ENCODE results near the gene CD55. TPM values are rescaled to one million over a fixed set of nuclear protein-coding genes. Genes with fewer than 3 reads are reported as not detected.
"Not testable (repeated sequence)": the region's sequence is repeated elsewhere in the genome, so short reads cannot be mapped to it uniquely, and the experiment has no call there.

Gene CD55
- total RNA-seq, 1 donor from 2014 or later, result 4.0 TPM

DNA sequence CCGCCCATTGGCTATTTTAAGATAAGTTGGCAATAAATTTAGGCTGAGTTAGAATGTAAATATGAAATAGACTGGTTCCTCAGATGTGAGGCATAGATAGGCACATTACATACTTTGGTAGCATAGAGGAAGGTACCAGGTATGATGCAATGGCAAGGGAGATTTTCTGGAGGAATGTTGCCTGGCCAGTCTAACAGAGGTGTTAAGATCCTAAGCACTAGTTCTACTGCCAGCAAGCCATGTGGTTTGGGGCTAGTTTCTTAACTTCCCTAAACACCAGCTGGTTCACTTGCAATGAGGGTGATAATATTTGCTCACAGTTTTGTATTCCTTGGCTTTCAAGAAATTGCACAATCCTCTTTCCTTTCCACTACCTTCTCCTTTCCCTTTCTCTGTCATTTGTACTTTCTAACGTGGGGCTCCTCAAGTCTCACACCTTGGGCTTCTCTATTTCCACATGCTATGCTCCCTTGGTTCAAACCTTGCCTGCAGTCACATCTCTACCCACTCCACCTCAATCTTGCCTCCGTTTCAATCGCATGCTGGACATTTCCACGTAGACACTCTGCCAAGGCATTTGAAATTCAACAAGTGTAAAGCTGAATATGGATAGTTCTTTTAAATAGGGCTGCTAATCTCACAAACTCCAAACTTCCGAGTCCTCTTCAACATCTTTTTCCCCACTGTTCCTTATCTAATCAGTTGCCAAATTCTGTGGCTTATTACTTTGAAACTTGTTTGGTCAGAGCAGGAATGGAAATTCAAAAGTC is 4.7 kb upstream of the CD55 start:
- TF ChIP-seq, protein P1, sequence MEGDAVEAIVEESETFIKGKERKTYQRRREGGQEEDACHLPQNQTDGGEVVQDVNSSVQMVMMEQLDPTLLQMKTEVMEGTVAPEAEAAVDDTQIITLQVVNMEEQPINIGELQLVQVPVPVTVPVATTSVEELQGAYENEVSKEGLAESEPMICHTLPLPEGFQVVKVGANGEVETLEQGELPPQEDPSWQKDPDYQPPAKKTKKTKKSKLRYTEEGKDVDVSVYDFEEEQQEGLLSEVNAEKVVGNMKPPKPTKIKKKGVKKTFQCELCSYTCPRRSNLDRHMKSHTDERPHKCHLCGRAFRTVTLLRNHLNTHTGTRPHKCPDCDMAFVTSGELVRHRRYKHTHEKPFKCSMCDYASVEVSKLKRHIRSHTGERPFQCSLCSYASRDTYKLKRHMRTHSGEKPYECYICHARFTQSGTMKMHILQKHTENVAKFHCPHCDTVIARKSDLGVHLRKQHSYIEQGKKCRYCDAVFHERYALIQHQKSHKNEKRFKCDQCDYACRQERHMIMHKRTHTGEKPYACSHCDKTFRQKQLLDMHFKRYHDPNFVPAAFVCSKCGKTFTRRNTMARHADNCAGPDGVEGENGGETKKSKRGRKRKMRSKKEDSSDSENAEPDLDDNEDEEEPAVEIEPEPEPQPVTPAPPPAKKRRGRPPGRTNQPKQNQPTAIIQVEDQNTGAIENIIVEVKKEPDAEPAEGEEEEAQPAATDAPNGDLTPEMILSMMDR (conservative IDR thresholded peaks at IDR 0.05), result no peak
- no peak for DNase-seq (ENCODE audit: low read depth, low spot score)
- Mint-ChIP-seq H3K27me3 (ENCODE audit: low read depth) (peaks cover 88% of the 10 kb centered on the region), H3K36me3 (ENCODE audit: low read depth) (no peaks in the 10 kb centered on the region), H3K4me3 (no peak overlapping the region), H3K27ac (ENCODE audit: unreplicated experiment) (no peak overlapping the region), H3K4me1 (peaks cover 9% of the 10 kb centered on the region), H3K9me3 (no peaks in the 10 kb centered on the region)

DNA sequence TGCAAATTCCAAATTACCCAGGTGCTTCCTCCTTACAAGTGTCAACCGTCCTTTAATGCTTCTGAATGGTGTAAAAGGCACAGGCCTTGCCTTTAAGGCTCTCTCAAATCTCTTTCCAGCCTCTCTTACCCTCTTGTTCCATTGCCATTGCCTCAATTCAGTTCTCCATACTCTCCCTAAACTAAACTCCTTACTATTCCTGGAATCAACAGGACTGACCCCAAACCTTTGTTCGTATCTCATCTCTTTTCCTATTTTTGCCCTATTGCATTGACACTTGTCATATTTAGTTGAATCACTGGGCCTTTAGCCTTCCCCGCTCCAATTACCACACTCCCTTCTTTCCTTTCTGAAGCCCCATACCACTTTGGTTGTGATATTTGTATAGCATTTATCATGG is 3.9 kb upstream of the CD55 start:
- DNase-seq (ENCODE audit: low read depth, low spot score), result no peak
- Mint-ChIP-seq H3K27ac (ENCODE audit: unreplicated experiment) (no peak overlapping the region), H3K27me3 (ENCODE audit: low read depth) (peaks cover 87% of the 10 kb centered on the region), H3K4me1 (peaks cover 15% of the 10 kb centered on the region), H3K9me3 (no peaks in the 10 kb centered on the region), H3K36me3 (ENCODE audit: low read depth) (no peaks in the 10 kb centered on the region), H3K4me3 (no peak overlapping the region)
- TF ChIP-seq, protein P1 (conservative IDR thresholded peaks at IDR 0.05), result no peak

DNA sequence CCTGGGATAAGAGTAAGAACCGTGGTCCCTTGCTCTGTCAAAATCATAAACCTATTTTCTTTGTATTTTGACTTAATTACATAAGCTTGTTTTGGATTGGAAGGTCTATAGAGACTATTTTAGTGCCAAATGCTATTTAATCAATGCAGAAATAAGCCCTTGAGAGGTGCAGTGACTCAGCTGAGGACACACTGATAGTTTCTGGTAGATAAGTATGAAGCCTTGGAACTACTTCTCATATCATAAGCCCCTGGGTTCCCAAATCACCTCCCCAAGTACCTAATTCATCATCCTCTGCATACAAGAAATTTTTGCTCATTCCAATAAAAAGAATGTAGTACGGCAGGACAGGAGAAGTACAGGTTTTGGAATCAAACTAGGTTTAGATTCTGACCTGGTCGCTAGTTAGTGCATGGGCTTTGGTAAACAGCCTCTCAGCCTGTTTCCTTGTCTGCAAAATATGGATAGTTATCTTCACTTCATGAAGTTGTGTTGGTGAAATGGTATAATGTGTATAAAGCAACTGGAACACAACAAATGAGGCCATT is 3.3 kb upstream of the CD55 start:
- DNase-seq (ENCODE audit: low read depth, low spot score), result no peak
- Mint-ChIP-seq H3K9me3 (no peaks in the 10 kb centered on the region), H3K4me3 (no peak overlapping the region), H3K27me3 (ENCODE audit: low read depth) (peaks cover 83% of the 10 kb centered on the region), H3K36me3 (ENCODE audit: low read depth) (no peaks in the 10 kb centered on the region), H3K4me1 (peaks cover 15% of the 10 kb centered on the region), H3K27ac (ENCODE audit: unreplicated experiment) (no peak overlapping the region)
- TF ChIP-seq, protein P1 (conservative IDR thresholded peaks at IDR 0.05), result no peak

DNA sequence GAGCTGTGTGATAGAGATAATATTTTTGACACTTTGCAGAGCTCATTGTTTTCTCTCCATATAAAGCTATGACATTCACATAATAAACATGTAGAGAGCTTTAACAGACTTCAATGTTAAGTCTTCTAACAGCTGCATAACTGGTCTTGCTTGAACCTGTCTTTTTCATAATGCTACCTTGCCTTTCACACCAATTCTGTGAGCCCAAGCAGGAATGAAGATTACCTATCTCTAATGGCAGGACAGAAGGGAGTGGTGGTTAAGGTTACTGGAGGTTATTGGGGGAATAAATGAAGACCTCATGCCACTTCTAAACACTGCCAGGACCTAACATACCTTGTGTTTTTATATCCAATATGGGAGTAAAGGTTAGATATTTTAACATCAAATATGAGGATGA is 2.3 kb upstream of the CD55 start:
- no peak overlapping the region for H3K27ac Mint-ChIP-seq (ENCODE audit: unreplicated experiment)
- DNase-seq (ENCODE audit: low read depth, low spot score), result no peak

DNA sequence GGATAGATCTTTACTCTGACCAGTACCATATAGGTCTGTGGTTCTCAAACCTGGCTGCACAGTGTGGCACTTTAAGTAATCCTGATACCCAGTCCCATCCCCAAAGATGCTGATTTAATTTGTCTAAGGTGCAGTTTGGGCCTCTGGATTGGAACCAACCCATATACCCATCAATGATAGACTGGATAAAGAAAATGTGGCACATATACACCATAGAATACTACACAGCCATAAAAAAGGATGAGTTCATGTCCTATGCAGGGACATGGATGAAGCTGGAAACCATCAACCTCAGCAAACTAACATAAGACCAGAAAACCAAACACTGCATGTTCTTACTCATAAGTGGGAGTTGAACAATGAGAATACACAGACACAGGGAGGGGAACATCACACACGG is 1.4 kb upstream of the CD55 start:
- not testable (repeated sequence) for DNase-seq (ENCODE audit: low read depth, low spot score); H3K36me3 Mint-ChIP-seq (ENCODE audit: low read depth); H3K9me3 Mint-ChIP-seq; H3K27ac Mint-ChIP-seq (ENCODE audit: unreplicated experiment)
- H3K4me1 Mint-ChIP-seq, result peaks cover 15% of the 10 kb centered on the region
- H3K27me3 Mint-ChIP-seq (ENCODE audit: low read depth), result peaks cover 65% of the 10 kb centered on the region
- H3K4me3 Mint-ChIP-seq, result peak overlapping the region; percentile 85

More for the DNA sequence above, 2.3 kb upstream of the CD55 start:
- H3K4me3 Mint-ChIP-seq, result peak overlapping the region; percentile 21
- TF ChIP-seq, protein P1 (conservative IDR thresholded peaks at IDR 0.05), result no peak
- no peaks in the 10 kb centered on the region for H3K9me3 Mint-ChIP-seq
- peaks cover 15% of the 10 kb centered on the region for H3K4me1 Mint-ChIP-seq
- peaks cover 74% of the 10 kb centered on the region for H3K27me3 Mint-ChIP-seq (ENCODE audit: low read depth)
- no peaks in the 10 kb centered on the region for H3K36me3 Mint-ChIP-seq (ENCODE audit: low read depth)

Data from neural crest cell (in vitro differentiated cells).